Inflammatory macrophage treated with lipopolysaccharide for 4 hours (primary cell): ENCODE data around the gene MBNL2.

Source experiments
- DNase-seq: peaks from one replicate; pipeline ENCODE4 v3.0.0-alpha.2; 2020

Gene MBNL2

GRCh38 chr13:97307118-97307881, 85.2 kb downstream of the MBNL2 start:
- no peak for DNase-seq

GRCh38 chr13:97307882-97308624, 85.9 kb downstream of the MBNL2 start:
- no peak for DNase-seq

GRCh38 chr13:97308735-97309429, 86.7 kb downstream of the MBNL2 start:
- no peak for DNase-seq

GRCh38 chr13:97310809-97311436, 88.8 kb downstream of the MBNL2 start:
- no peak for DNase-seq

GRCh38 chr13:97311956-97312355, 89.8 kb downstream of the MBNL2 start:
- DNase-seq = no peak

GRCh38 chr13:97313551-97314260, 91.6 kb downstream of the MBNL2 start:
- no peak for DNase-seq

GRCh38 chr13:97316390-97316789, 94.3 kb downstream of the MBNL2 start:
- no peak for DNase-seq

- no peak for DNase-seq
Measured at GRCh38 chr13:97317933-97318332, 95.8 kb downstream of the MBNL2 start.

GRCh38 chr13:97318532-97318931, 96.4 kb downstream of the MBNL2 start:
- no peak for DNase-seq

- DNase-seq = no peak
Measured at GRCh38 chr13:97319113-97319720, 97.1 kb downstream of the MBNL2 start.

- no peak for DNase-seq
Measured at GRCh38 chr13:97321101-97321500, 99.0 kb downstream of the MBNL2 start.

- DNase-seq = no peak
Measured at GRCh38 chr13:97321616-97322321, 99.6 kb downstream of the MBNL2 start.

- DNase-seq = no peak
Measured at GRCh38 chr13:97322740-97323342, 100.7 kb downstream of the MBNL2 start.

- no peak for DNase-seq
Measured at GRCh38 chr13:97324115-97324514, 102.0 kb downstream of the MBNL2 start.

- no peak for DNase-seq
Measured at GRCh38 chr13:97325738-97326137, 103.6 kb downstream of the MBNL2 start.

- DNase-seq = no peak
Measured at GRCh38 chr13:97327086-97327485, 105.0 kb downstream of the MBNL2 start.

GRCh38 chr13:97327506-97328221, 105.5 kb downstream of the MBNL2 start:
- DNase-seq = no peak

GRCh38 chr13:97328222-97328790, 106.2 kb downstream of the MBNL2 start:
- DNase-seq = no peak

GRCh38 chr13:97329331-97329730, 107.2 kb downstream of the MBNL2 start:
- DNase-seq = no peak

GRCh38 chr13:97330448-97330847, 108.3 kb downstream of the MBNL2 start:
- no peak for DNase-seq
